ENCODE results near the gene FUT7.

Gene FUT7

GRCh38 chr9:137031904-137032640 lies at the start of gene FUT7:
Gene FUT7, minus strand, starts transcription at chr9:137032088. Its CDS starts 97 bp downstream, at chr9:137031991.
- no peak for DNase-seq

GRCh38 chr9:137080260-137081122 lies 48.6 kb upstream of the FUT7 start:
- no peak for DNase-seq

- no peak for DNase-seq
These were observed 47.5 kb upstream of the FUT7 start for GRCh38 chr9:137079401-137079787.

GRCh38 chr9:137078701-137079400 lies 47.0 kb upstream of the FUT7 start:
- no peak for DNase-seq

GRCh38 chr9:137077758-137078693 lies 46.1 kb upstream of the FUT7 start:
- no peak for DNase-seq

- no peak for DNase-seq
These were observed 45.3 kb upstream of the FUT7 start, which contains the start of gene UAP1L1 for GRCh38 chr9:137077010-137077747. Gene UAP1L1, plus strand, starts transcription at chr9:137077517. Its CDS starts 16 bp downstream, at chr9:137077533.

GRCh38 chr9:137076636-137077009 lies 44.7 kb upstream of the FUT7 start:
- no peak for DNase-seq

- DNase-seq = no peak
These were observed 43.4 kb upstream of the FUT7 start for GRCh38 chr9:137075275-137075775.

GRCh38 chr9:137074657-137075274 lies 42.9 kb upstream of the FUT7 start:
- no peak for DNase-seq

- DNase-seq = no peak
These were observed 42.1 kb upstream of the FUT7 start for GRCh38 chr9:137073992-137074399.

GRCh38 chr9:137071282-137071681 lies 39.4 kb upstream of the FUT7 start:
- DNase-seq = no peak

- no peak for DNase-seq
These were observed 39.0 kb upstream of the FUT7 start for GRCh38 chr9:137070906-137071275.

GRCh38 chr9:137070201-137070905 lies 38.5 kb upstream of the FUT7 start, which contains the start of gene SAPCD2:
Gene SAPCD2, minus strand, starts transcription at chr9:137070557. Its CDS starts 97 bp downstream, at chr9:137070460.
- peak; percentile 80 for DNase-seq

GRCh38 chr9:137069508-137070091 lies 37.7 kb upstream of the FUT7 start:
- DNase-seq = no peak

GRCh38 chr9:137068539-137069507 lies 36.9 kb upstream of the FUT7 start:
- DNase-seq = no peak

GRCh38 chr9:137067860-137068538 lies 36.1 kb upstream of the FUT7 start:
- DNase-seq = peak; percentile 29

- DNase-seq = no peak
These were observed 34.4 kb upstream of the FUT7 start for GRCh38 chr9:137066096-137066861.
